Neuronal stem cell (in vitro differentiated cells): ENCODE data around the gene ZFHX3.

ENCODE experiments used
- DNase-seq: peaks from one replicate; pipeline ENCODE4 v3.0.0-alpha.2; 2013; ENCODE audit warnings: low spot score
- H2AFZ ChIP-seq: one replicate; pipeline ENCODE4 v1.6.1; 2013; ENCODE audit warnings: mild to moderate bottlenecking, low read length, inconsistent platforms
- H2AK5ac ChIP-seq: 2 replicates; pipeline ENCODE4 v1.6.1; 2013; ENCODE audit warnings: low read depth, mild to moderate bottlenecking, inconsistent platforms, low read length, moderate library complexity, mixed read lengths
- H2BK120ac ChIP-seq: 2 replicates; pipeline ENCODE4 v1.6.1; 2013; ENCODE audit warnings: low read depth, mild to moderate bottlenecking, inconsistent platforms, low read length, moderate library complexity, mixed read lengths
- H2BK12ac ChIP-seq: one replicate; pipeline ENCODE4 v1.6.1; 2013; ENCODE audit warnings: low read length, inconsistent platforms
- H2BK15ac ChIP-seq: 2 replicates; pipeline ENCODE4 v1.6.1; 2013; ENCODE audit warnings: mild to moderate bottlenecking, low read length, inconsistent platforms, mixed read lengths
- H2BK5ac ChIP-seq: one replicate; pipeline ENCODE4 v1.6.1; 2013; ENCODE audit warnings: inconsistent platforms, mild to moderate bottlenecking, low read length, moderate library complexity
- H3K14ac ChIP-seq: one replicate; pipeline ENCODE4 v1.6.1; 2013; ENCODE audit warnings: low read length, inconsistent platforms
- H3K18ac ChIP-seq: 2 replicates; pipeline ENCODE4 v1.6.1; 2013; ENCODE audit warnings: low read length, inconsistent platforms
- H3K23ac ChIP-seq: 2 replicates; pipeline ENCODE4 v1.6.1; 2013; ENCODE audit warnings: low read depth, mild to moderate bottlenecking, mixed read lengths, low read length, inconsistent platforms; ENCODE audit not compliant: poor library complexity
- H3K27ac ChIP-seq: replicated peaks from 3 replicates; pipeline ENCODE4 v1.5.1; 2013; ENCODE audit warnings: low read length, inconsistent platforms
- H3K27me3 ChIP-seq, 3 experiments: 2 replicates each; pipeline ENCODE4 v1.6.1; 2013; ENCODE audit warnings: low read length in 3 of 3, mild to moderate bottlenecking in 2 of 3, inconsistent platforms in 1 of 3, low read depth in 1 of 3, mixed read lengths in 1 of 3, moderate library complexity in 1 of 3; ENCODE audit not compliant: control insufficient read depth in 3 of 3, insufficient read depth in 3 of 3
- H3K36me3 ChIP-seq, 2 donors: replicated peaks in 1 of 2; 2 replicates each; pipeline ENCODE4 v1.6.1; 2013; ENCODE audit warnings: low read length in 2 of 2; ENCODE audit not compliant: control insufficient read depth in 2 of 2, insufficient read depth in 2 of 2
- H3K4ac ChIP-seq: 2 replicates; pipeline ENCODE4 v1.6.1; 2013; ENCODE audit warnings: inconsistent platforms, mild to moderate bottlenecking, low read length, moderate library complexity
- H3K4me1 ChIP-seq, 2 donors: 1 replicate in 1 of 2; 2 replicates in 1 of 2; pipeline ENCODE4 v1.6.1; 2013; ENCODE audit warnings: low read length in 2 of 2, low read depth in 1 of 2; ENCODE audit not compliant: control insufficient read depth in 2 of 2, insufficient read depth in 1 of 2
- H3K4me2 ChIP-seq: one replicate; pipeline ENCODE4 v1.6.1; 2013; ENCODE audit warnings: mild to moderate bottlenecking, low read length, inconsistent platforms; ENCODE audit not compliant: insufficient read depth, poor library complexity, severe bottlenecking
- H3K4me3 ChIP-seq, 2 donors: 2 replicates each; pipeline ENCODE4 v1.5.1; 2013; ENCODE audit warnings: low read length in 2 of 2, mild to moderate bottlenecking in 2 of 2, inconsistent platforms in 1 of 2, moderate library complexity in 1 of 2
- H3K79me1 ChIP-seq: one replicate; pipeline ENCODE4 v1.6.1; 2013; ENCODE audit warnings: low read depth, mild to moderate bottlenecking, inconsistent platforms, low read length, moderate library complexity
- H3K9ac ChIP-seq: one replicate; pipeline ENCODE4 v1.6.1; 2013; ENCODE audit warnings: mild to moderate bottlenecking, low read depth, low read length, inconsistent platforms; ENCODE audit not compliant: poor library complexity
- H3K9me3 ChIP-seq, 2 donors: replicated peaks in 1 of 2; 2 replicates each; pipeline versions ENCODE3 to v1.6.1; 2013; ENCODE audit warnings: low read length in 2 of 2, mild to moderate bottlenecking in 2 of 2, inconsistent platforms in 1 of 2, low read depth in 1 of 2, mixed read lengths in 1 of 2, moderate library complexity in 1 of 2; ENCODE audit not compliant: control insufficient read depth in 2 of 2, insufficient read depth in 1 of 2
- H4K8ac ChIP-seq: one replicate; pipeline ENCODE4 v1.6.1; 2013; ENCODE audit warnings: low read depth, mild to moderate bottlenecking, inconsistent platforms, low read length, moderate library complexity
- H4K91ac ChIP-seq: one replicate; pipeline ENCODE4 v1.6.1; 2013; ENCODE audit warnings: low read length, low read depth, mild to moderate bottlenecking, inconsistent platforms; ENCODE audit not compliant: poor library complexity
- WGBS, 2 donors: extraction: QIAGEN DNeasy Blood & Tissue Kit; methylation state at CpG; one replicate each; pipeline ENCODE4 v1.1.7; 2013; ENCODE audit warnings: missing lambda C conversion rate in 2 of 2, mixed read lengths in 1 of 2; ENCODE audit not compliant: insufficient read length in 2 of 2, insufficient replicate concordance in 1 of 2; ENCODE audit errors: extremely low coverage in 2 of 2; 5-methylcytosine and 5-hydroxymethylcytosine counted together

The ZFHX3 gene

GRCh38 chr16:73049511-73049910, 1.6 kb upstream of the ZFHX3 start:
- no peak overlapping the region for H4K8ac ChIP-seq
- DNase-seq = no peak
- no peaks in the 10 kb centered on the region for H3K79me1 ChIP-seq
- peaks cover 31 to 77% of the 10 kb centered on the region in 2 donors for H3K4me1 ChIP-seq
- no peak overlapping the region for H3K9ac ChIP-seq
- H4K91ac ChIP-seq = no peak overlapping the region
- no peak overlapping the region for H2BK120ac ChIP-seq
- H3K18ac ChIP-seq = no peak overlapping the region
- H3K4me2 ChIP-seq = no peak overlapping the region
- H3K14ac ChIP-seq = no peak overlapping the region
- WGBS, 2 donors = no CpG with 5 or more reads among the region's 4 CpGs
- H3K4me3 ChIP-seq = peak overlapping the region in 1 of 2 donors; percentile 52
- no peak overlapping the region for H2AK5ac ChIP-seq
- H2BK15ac ChIP-seq = no peak overlapping the region
- H3K4ac ChIP-seq = no peak overlapping the region
- H3K27ac ChIP-seq = no peak overlapping the region
- H3K36me3 ChIP-seq = no peaks in the 10 kb centered on the region
- H3K23ac ChIP-seq = no peak overlapping the region
- H3K27me3 ChIP-seq = peaks cover 0 to 69% (median 3%) of the 10 kb centered on the region in 3 experiments
- no peak overlapping the region for H2BK12ac ChIP-seq
- H3K9me3 ChIP-seq = no peaks in the 10 kb centered on the region
- no peak overlapping the region for H2AFZ ChIP-seq
- no peak overlapping the region for H2BK5ac ChIP-seq

DNA sequence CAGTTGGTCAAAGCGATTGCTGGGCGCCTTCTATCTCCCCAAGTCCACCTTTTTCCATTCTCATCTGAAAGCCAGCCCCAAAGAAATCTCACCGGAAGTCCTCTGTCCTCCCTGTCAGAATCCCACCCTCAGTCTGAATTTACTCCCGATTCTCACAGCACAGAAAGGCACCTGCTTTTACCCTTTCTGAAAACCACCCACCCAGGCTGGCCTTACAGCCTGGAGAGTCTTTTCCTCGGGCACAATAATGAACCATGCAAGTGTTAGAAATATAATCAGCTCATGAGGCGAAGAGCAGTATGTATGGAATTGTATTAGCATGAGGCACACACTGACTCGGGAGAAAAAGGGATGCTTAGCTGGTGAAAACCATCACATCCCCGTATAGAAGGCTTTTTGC, 1.2 kb upstream of the ZFHX3 start:
- Histone ChIP-seq H2BK120ac (no peak overlapping the region), H2BK12ac (no peak overlapping the region), H2BK5ac (no peak overlapping the region), H3K4me2 (no peak overlapping the region), H3K27me3 (peaks cover 0 to 72% (median 3%) of the 10 kb centered on the region in 3 experiments), H2BK15ac (no peak overlapping the region), H4K8ac (no peak overlapping the region), H2AK5ac (no peak overlapping the region), H3K79me1 (no peaks in the 10 kb centered on the region), H3K36me3 (no peaks in the 10 kb centered on the region), H3K9ac (no peak overlapping the region), H3K4ac (no peak overlapping the region), H3K14ac (no peak overlapping the region), H3K4me1 (peaks cover 30 to 77% of the 10 kb centered on the region in 2 donors), H3K18ac (no peak overlapping the region), H2AFZ (no peak overlapping the region), H3K9me3 (no peaks in the 10 kb centered on the region), H4K91ac (no peak overlapping the region), H3K23ac (no peak overlapping the region), H3K27ac (no peak overlapping the region), H3K4me3 (peak overlapping the region in 1 of 2 donors; percentile 52)
- DNase-seq = no peak
- no CpG with 5 or more reads among the region's 8 CpGs for WGBS, 2 donors

- no peak overlapping the region for H3K4ac ChIP-seq
- no peak overlapping the region for H4K91ac ChIP-seq
- H3K14ac ChIP-seq = no peak overlapping the region
- H2BK15ac ChIP-seq = no peak overlapping the region
- H2BK12ac ChIP-seq = no peak overlapping the region
- H4K8ac ChIP-seq = no peak overlapping the region
- H2BK120ac ChIP-seq = no peak overlapping the region
- WGBS, 2 donors = no CpG with 5 or more reads among the region's 57 CpGs
- H3K36me3 ChIP-seq = no peaks in the 10 kb centered on the region
- peaks cover 0 to 72% (median 3%) of the 10 kb centered on the region in 3 experiments for H3K27me3 ChIP-seq
- no peak overlapping the region for H3K27ac ChIP-seq
- DNase-seq = no peak
- H3K9me3 ChIP-seq = no peaks in the 10 kb centered on the region
- H3K4me3 ChIP-seq = peak overlapping the region; percentile 52 to 72
- no peak overlapping the region for H3K23ac ChIP-seq
- peak overlapping the region; percentile 46 for H3K18ac ChIP-seq
- no peak overlapping the region for H2AK5ac ChIP-seq
- peak overlapping the region; percentile 48 for H2AFZ ChIP-seq
- peak overlapping the region; percentile 85 for H3K4me2 ChIP-seq
- no peaks in the 10 kb centered on the region for H3K79me1 ChIP-seq
- no peak overlapping the region for H2BK5ac ChIP-seq
- H3K4me1 ChIP-seq = peaks cover 24 to 77% of the 10 kb centered on the region in 2 donors
- H3K9ac ChIP-seq = no peak overlapping the region
Observed at GRCh38 chr16:73048292-73049080, 558 bp upstream of the ZFHX3 start.

DNA sequence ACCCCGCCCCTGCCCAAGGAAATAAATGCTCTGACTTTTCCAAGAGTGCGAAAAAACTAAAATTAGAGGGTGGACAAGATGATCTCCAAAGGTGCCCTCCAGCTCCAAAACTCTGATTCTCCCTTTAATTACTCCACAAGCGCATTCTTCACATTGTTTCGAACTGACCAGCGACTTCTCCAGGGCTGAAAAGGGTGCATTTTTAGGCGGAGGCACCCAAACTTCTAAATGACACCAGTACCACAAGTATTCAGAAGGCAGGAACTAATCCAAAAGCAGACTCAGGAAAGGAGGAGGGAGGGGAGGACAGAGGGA, 750 bp downstream of the ZFHX3 start:
- H4K91ac ChIP-seq = no peak overlapping the region
- no peak overlapping the region for H3K4ac ChIP-seq
- H3K18ac ChIP-seq = no peak overlapping the region
- no peak for DNase-seq
- H2BK12ac ChIP-seq = no peak overlapping the region
- peak overlapping the region; percentile 71 for H3K9ac ChIP-seq
- H3K4me2 ChIP-seq = peak overlapping the region; percentile 85
- H3K23ac ChIP-seq = no peak overlapping the region
- no peak overlapping the region for H2BK120ac ChIP-seq
- peak overlapping the region; percentile 52 to 77 for H3K4me3 ChIP-seq
- peak overlapping the region; percentile 68 for H2AK5ac ChIP-seq
- no peak overlapping the region for H2AFZ ChIP-seq
- WGBS, 2 donors = no CpG with 5 or more reads among the region's 6 CpGs
- H3K36me3 ChIP-seq = peaks cover 0 to 8% of the 10 kb centered on the region in 2 donors
- H2BK5ac ChIP-seq = no peak overlapping the region
- H3K27ac ChIP-seq = no peak overlapping the region
- no peaks in the 10 kb centered on the region for H3K9me3 ChIP-seq
- peaks cover 0 to 72% (median 3%) of the 10 kb centered on the region in 3 experiments for H3K27me3 ChIP-seq
- no peak overlapping the region for H2BK15ac ChIP-seq
- H3K14ac ChIP-seq = no peak overlapping the region
- no peaks in the 10 kb centered on the region for H3K79me1 ChIP-seq
- peaks cover 21 to 76% of the 10 kb centered on the region in 2 donors for H3K4me1 ChIP-seq
- no peak overlapping the region for H4K8ac ChIP-seq
